RWPE1 (cell line): Measurements from ENCODE around the gene P2RY6.

Experiments
- CTCF ChIA-PET: fragments of 350-600 bp; sonication (Branson Sonifier 250); formaldehyde crosslinking; extraction: SDS; loops from one replicate; lab custom pipeline; 2021; lab: Yijun Ruan, JAX
- POLR2A ChIA-PET: fragments of 400-600 bp; formaldehyde crosslinking; extraction: SDS; loops from one replicate; lab custom pipeline; 2020; ENCODE audit warnings: antibody characterized with exemption; ENCODE audit not compliant: low non-redundant PET; lab: Yijun Ruan, JAX
- DNase-seq: peaks from one replicate; pipeline ENCODE4 v3.0.0; 2012; ENCODE audit warnings: low spot score
- H3K27ac ChIP-seq: fragments of 450-650 bp; 2 replicates; pipeline ENCODE4 v1.5.1; 2017
- CTCF ChIP-seq: fragments of 450-650 bp; conservative IDR thresholded peaks from 2 replicates; pipeline ENCODE4 v1.5.1; 2017; ENCODE audit warnings: low read depth, mild to moderate bottlenecking

Gene P2RY6

DNA sequence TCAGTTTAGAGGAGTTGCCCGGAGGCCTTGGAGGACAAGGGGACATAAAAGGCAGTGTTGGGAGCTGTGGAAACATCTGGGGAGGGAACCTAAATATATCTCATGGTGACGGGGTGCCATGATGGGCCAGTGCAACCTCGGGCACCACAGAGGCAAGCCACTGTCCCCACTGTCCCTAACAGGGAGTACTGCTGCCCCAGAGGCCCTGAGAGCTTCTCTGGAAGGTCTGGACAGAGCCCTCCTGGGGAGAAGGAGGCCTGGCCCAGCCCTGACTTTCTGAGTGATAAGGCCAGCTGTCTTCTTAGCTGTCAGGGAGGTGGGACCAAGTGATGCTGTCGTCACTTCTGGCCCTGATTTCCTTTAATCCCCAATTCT, 5.5 kb upstream of the P2RY6 start:
- no peak for TF ChIP-seq CTCF
- POLR2A ChIA-PET, result no interaction called here
- no peak overlapping the region for H3K27ac ChIP-seq
- CTCF ChIA-PET, result no interaction called here
- DNase-seq, result no peak

- ChIA-PET POLR2A (no interaction called here), CTCF (interaction anchor here (0.6 to 1.4 kb wide), 3 partner anchors 22 to 1140 kb away, joined by 3 to 4 read pairs (median 3); no protein-coding TSS in a partner anchor)
- no peak for TF ChIP-seq CTCF
- no peak overlapping the region for H3K27ac ChIP-seq
- DNase-seq, result no peak
Measured at GRCh38 chr11:73267122-73267846, 4.9 kb upstream of the P2RY6 start.

DNA sequence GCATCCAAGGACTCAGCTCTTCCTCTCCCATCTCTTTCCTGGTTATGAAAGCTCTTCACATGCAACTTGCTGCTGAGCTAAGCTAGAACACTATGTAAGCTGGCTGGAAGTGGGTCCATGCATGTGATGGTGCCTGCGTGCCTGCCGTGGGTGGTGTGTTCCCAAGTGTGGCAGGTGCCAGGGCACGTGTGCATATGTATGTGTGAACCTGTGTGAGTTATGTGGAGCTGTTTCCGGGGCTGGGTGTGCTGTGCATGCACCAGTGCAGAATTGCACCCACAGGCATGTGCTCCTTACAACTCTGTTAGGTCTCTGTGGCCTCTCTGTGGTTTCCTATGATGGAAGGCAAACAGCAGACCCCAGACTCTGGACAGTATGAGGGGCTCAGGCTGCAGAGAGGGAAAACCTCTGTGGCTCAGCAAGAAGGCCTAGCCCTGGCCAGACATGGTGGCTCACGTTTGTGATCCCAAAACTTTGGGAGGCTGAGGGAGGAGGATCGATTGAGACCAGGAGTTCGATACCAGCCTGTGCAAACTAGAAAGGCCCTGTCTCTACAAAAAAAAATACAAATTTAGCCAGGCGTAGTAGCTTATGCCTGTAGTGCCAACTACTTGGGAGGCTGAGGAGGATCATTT, 4.1 kb upstream of the P2RY6 start:
- no peak for TF ChIP-seq CTCF
- ChIA-PET POLR2A (no interaction called here), CTCF (interaction anchor here (0.6 to 1.4 kb wide), 3 partner anchors 22 to 1139 kb away, joined by 3 to 4 read pairs (median 3); no protein-coding TSS in a partner anchor)
- no peak overlapping the region for H3K27ac ChIP-seq
- no peak for DNase-seq

DNA sequence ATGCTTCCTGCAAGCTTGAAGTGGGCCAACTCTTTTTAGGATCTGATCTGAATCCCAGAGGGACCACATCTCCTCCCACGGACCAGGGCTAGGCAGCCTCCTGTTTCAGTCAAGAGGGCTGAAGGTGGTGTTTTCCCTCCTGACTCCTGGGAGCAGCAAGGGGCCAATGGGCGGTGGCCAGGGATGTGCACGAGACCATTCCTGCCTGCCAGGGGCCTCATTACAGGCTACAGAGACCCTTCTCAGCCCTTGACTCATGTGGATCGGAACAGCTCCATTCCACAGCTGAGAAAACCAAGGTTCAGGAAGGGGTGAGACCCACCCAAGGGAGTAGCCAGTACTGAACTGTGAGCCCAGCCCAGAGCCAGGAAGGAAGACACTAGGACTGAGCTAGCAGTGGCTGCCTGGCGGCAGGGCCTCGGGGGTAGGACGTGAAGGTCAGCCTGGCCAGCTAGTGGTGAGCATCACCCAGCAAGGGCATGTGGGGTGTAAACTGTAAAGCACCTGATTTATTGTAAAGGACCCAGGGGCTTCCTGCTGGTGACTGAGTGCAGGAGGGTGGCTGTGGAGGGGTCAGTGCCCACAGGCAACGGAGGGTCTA, 3.4 kb upstream of the P2RY6 start:
- ChIA-PET CTCF (interaction anchor here (1.2 to 1.4 kb wide), 2 partner anchors 21 to 543 kb away, joined by 3 to 4 read pairs; no protein-coding TSS in a partner anchor), POLR2A (no interaction called here)
- TF ChIP-seq CTCF, result no peak

GRCh38 chr11:73269459-73270015, 2.6 kb upstream of the P2RY6 start:
- ChIA-PET CTCF (interaction anchor here (0.6 to 0.7 kb wide), 2 partner anchors 90 to 106 kb away, joined by 3 to 4 read pairs; no protein-coding TSS in a partner anchor), POLR2A (no interaction called here)
- no peak for TF ChIP-seq CTCF

More for the DNA sequence above, 3.4 kb upstream of the P2RY6 start:
- no peak overlapping the region for H3K27ac ChIP-seq
- no peak for DNase-seq

More at GRCh38 chr11:73269459-73270015, 2.6 kb upstream of the P2RY6 start:
- DNase-seq, result no peak
- no peak overlapping the region for H3K27ac ChIP-seq
